A549 (cell line): ENCODE measurements around the gene KCNIP3. TPM values are rescaled to one million over a fixed set of nuclear protein-coding genes. Genes with fewer than 3 reads are reported as not detected.

Source experiments
- ATAC-seq, 2 experiments: fragments of 200-7000 bp in 1 of 2; fragments of >200 bp in 1 of 2; cut with Nextera tagmentation in 1 of 2; cut with Tn5 transposase in 1 of 2; 3 replicates each; pipeline versions ENCODE4 v1.8.0 to v1.9.1; 2018 to 2020; ENCODE audit warnings: mild to moderate bottlenecking in 1 of 2, moderate library complexity in 1 of 2
- CTCF ChIA-PET: fragments of 300-600 bp; sonication (Branson Sonifier 250); formaldehyde crosslinking; extraction: SDS; loops from one replicate; lab custom pipeline; 2021; ENCODE audit warnings: antibody characterized with exemption, inconsistent platforms; lab: Yijun Ruan, JAX
- POLR2A ChIA-PET: fragments of 350-600 bp; formaldehyde crosslinking; extraction: SDS; loops from one replicate; lab custom pipeline; 2021; ENCODE audit warnings: antibody characterized with exemption, inconsistent platforms; lab: Yijun Ruan, JAX
- DNase-seq, 2 experiments: peaks; one replicate each; pipeline versions ENCODE4 v3.0.0 to v3.0.0-alpha.2; 2011 to 2016; ENCODE audit warnings: low read depth in 1 of 2, low spot score in 1 of 2
- FAIRE-seq: peaks from 2 replicates; lab custom pipeline; 2011; peaks lifted over from hg19 to GRCh38; lab: Jason Lieb, UNC
- H3K27ac ChIP-seq, 2 experiments: fragments of >200 bp; sonication (Bioruptor Twin); formaldehyde crosslinking; 3 replicates each; pipeline ENCODE4 v1.5.1; 2016 to 2017
- H3K4me1 ChIP-seq: fragments of >200 bp; sonication (Bioruptor Twin); formaldehyde crosslinking; 3 replicates; pipeline ENCODE4 v1.6.1; 2016
- H3K4me2 ChIP-seq: fragments of >200 bp; sonication (Bioruptor Twin); formaldehyde crosslinking; 3 replicates; pipeline ENCODE4 v1.6.1; 2016
- H3K4me3 ChIP-seq: fragments of >200 bp; sonication (Bioruptor Twin); formaldehyde crosslinking; 3 replicates; pipeline ENCODE4 v1.5.1; 2016
- H3K9me3 ChIP-seq: fragments of >200 bp; sonication (Bioruptor Twin); formaldehyde crosslinking; 3 replicates; pipeline ENCODE4 v1.6.1; 2016
- BHLHE40 ChIP-seq: IDR thresholded peaks from 2 replicates; pipeline ENCODE4 v1.6.1; 2012; ENCODE audit warnings: low read depth, low read length, inconsistent platforms
- CBX8 ChIP-seq: fragments of 200-600 bp; sonication (generic); IDR thresholded peaks from 2 replicates; pipeline ENCODE4 v1.6.1; 2016
- CEBPB ChIP-seq, 2 experiments: fragments of >200 bp in 1 of 2; sonication (Bioruptor Twin) in 1 of 2; formaldehyde crosslinking in 1 of 2; IDR thresholded peaks; 2 replicates each; pipeline ENCODE4 v1.6.1; 2012 to 2016
- CTCF ChIP-seq: fragments of >200 bp; sonication (Bioruptor Twin); formaldehyde crosslinking; IDR thresholded peaks from 3 replicates; pipeline ENCODE4 v1.5.1; 2016
- E2F6 ChIP-seq: IDR thresholded peaks from 2 replicates; pipeline ENCODE4 v1.6.1; 2012; ENCODE audit warnings: low read depth, borderline replicate concordance
- EHF ChIP-seq: fragments of 250-450 bp; sonication (Bioruptor Pico); IDR thresholded peaks from 2 replicates; pipeline ENCODE4 v1.5.0; 2020; ENCODE audit warnings: mild to moderate bottlenecking
- EHMT2 ChIP-seq: fragments of 200-600 bp; sonication (generic); IDR thresholded peaks from 2 replicates; pipeline ENCODE4 v1.6.1; 2016; ENCODE audit warnings: antibody characterized with exemption, low read depth, mild to moderate bottlenecking, moderate library complexity
- EP300 ChIP-seq, 2 experiments: fragments of >200 bp; sonication (Bioruptor Twin); formaldehyde crosslinking; IDR thresholded peaks; 2 replicates in 1 of 2; 3 replicates in 1 of 2; pipeline ENCODE4 v1.6.1; 2016 to 2017
- ESRRA ChIP-seq: fragments of 150-350 bp; IDR thresholded peaks from 2 replicates; pipeline ENCODE4 v1.6.1; 2014; ENCODE audit warnings: mild to moderate bottlenecking, low read length, borderline replicate concordance
- HES2 ChIP-seq: fragments of >200 bp; sonication (Bioruptor Twin); formaldehyde crosslinking; IDR thresholded peaks from 2 replicates; pipeline ENCODE4 v1.6.1; 2016
- HOXB5 ChIP-seq: fragments of 250-450 bp; sonication (Bioruptor Pico); IDR thresholded peaks from 2 replicates; pipeline ENCODE4 v1.5.0; 2020; ENCODE audit warnings: mild to moderate bottlenecking, moderate library complexity
- JUN ChIP-seq, 2 experiments: fragments of >200 bp; sonication (Bioruptor Twin); formaldehyde crosslinking; IDR thresholded peaks; 2 replicates in 1 of 2; 3 replicates in 1 of 2; pipeline ENCODE4 v1.6.1; 2016 to 2017
- JUNB ChIP-seq: fragments of >200 bp; sonication (Bioruptor Twin); formaldehyde crosslinking; IDR thresholded peaks from 2 replicates; pipeline ENCODE4 v1.6.1; 2016
- KDM1A ChIP-seq: fragments of 200-600 bp; sonication (generic); IDR thresholded peaks from 2 replicates; pipeline ENCODE4 v1.6.1; 2016; ENCODE audit warnings: low read depth, mild to moderate bottlenecking
- MAX ChIP-seq: IDR thresholded peaks from 2 replicates; pipeline ENCODE4 v1.6.1; 2012
- PHF8 ChIP-seq: fragments of 200-600 bp; sonication (generic); IDR thresholded peaks from 2 replicates; pipeline ENCODE4 v1.6.1; 2016; ENCODE audit warnings: low read depth, mild to moderate bottlenecking, antibody characterized with exemption, moderate library complexity, borderline replicate concordance
- POLR2A ChIP-seq: IDR thresholded peaks from 2 replicates; pipeline ENCODE4 v1.6.1; 2012; ENCODE audit warnings: mild to moderate bottlenecking, low read length
- RAD21 ChIP-seq, 2 experiments: fragments of >200 bp in 1 of 2; sonication (Bioruptor Twin) in 1 of 2; formaldehyde crosslinking in 1 of 2; IDR thresholded peaks in 1 of 2; conservative IDR thresholded peaks in 1 of 2; 2 replicates in 1 of 2; 3 replicates in 1 of 2; pipeline ENCODE4 v1.6.1; 2012 to 2018; ENCODE audit warnings: inconsistent platforms in 1 of 2
- REST ChIP-seq: fragments of 200-600 bp; sonication (generic); IDR thresholded peaks from 2 replicates; pipeline ENCODE4 v1.6.1; 2016; ENCODE audit warnings: antibody characterized with exemption, mild to moderate bottlenecking, moderate library complexity
- RNF2 ChIP-seq: fragments of 200-600 bp; sonication (generic); IDR thresholded peaks from 2 replicates; pipeline ENCODE4 v1.6.1; 2016; ENCODE audit warnings: low read depth, mild to moderate bottlenecking, antibody characterized with exemption, moderate library complexity, borderline replicate concordance
- SMC3 ChIP-seq: fragments of >200 bp; sonication (Bioruptor Twin); formaldehyde crosslinking; IDR thresholded peaks from 3 replicates; pipeline ENCODE4 v1.6.1; 2018; ENCODE audit warnings: inconsistent platforms
- TFCP2L1 ChIP-seq: fragments of 250-450 bp; sonication (Bioruptor Pico); IDR thresholded peaks from 2 replicates; pipeline ENCODE4 v1.5.0; 2021; ENCODE audit warnings: mild to moderate bottlenecking
- TP53 ChIP-seq: fragments of 250-450 bp; sonication (Bioruptor Pico); IDR thresholded peaks from 2 replicates; pipeline ENCODE4 v1.5.0; 2021; ENCODE audit warnings: mild to moderate bottlenecking, moderate library complexity
- ZFP36 ChIP-seq: fragments of 450-650 bp; IDR thresholded peaks from 2 replicates; pipeline ENCODE4 v1.6.1; 2014; ENCODE audit warnings: borderline replicate concordance; ENCODE audit not compliant: partially characterized antibody
- ZSCAN20 ChIP-seq: fragments of 250-450 bp; sonication (Bioruptor Pico); IDR thresholded peaks from 2 replicates; pipeline ENCODE4 v1.8.0; 2022; ENCODE audit warnings: mild to moderate bottlenecking, moderate library complexity
- WGBS: methylation state at CpG from one replicate; pipeline ENCODE4 v1.1.6; 2017; ENCODE audit errors: missing lambda C conversion rate; 5-methylcytosine and 5-hydroxymethylcytosine counted together
- polyA plus RNA-seq, 4 experiments: library from polyadenylated mRNA; depleted of rRNA in 3 of 4; stranded (reverse); fragments of >200 nt; fragmentation: RNase III in 1 of 4; extraction: RNeasy Plus Mini Kit Qiagen cat#74134 plus additional on column Dnase treatment in 1 of 4; gene quantifications; 2 replicates in 3 of 4; 3 replicates in 1 of 4; pipeline ENCODE4 v1.2.3, GENCODE V29; 2011 to 2017

KCNIP3 gene
- polyA plus RNA-seq, 2 of the 4 experiments (the other 2 are of a cell fraction): 0.13 to 0.84 TPM

GRCh38 chr2:95345081-95345562 is 48.0 kb downstream of the KCNIP3 start:
- H3K4me1 ChIP-seq: 0 out of 3 replicates have a peak, but pooled peaks cover 4% of the 10 kb centered on the region
- peak overlapping the region; percentile 62; the same call in 2 of the 3 replicates for H3K4me3 ChIP-seq
- CTCF ChIA-PET: interaction anchor here (0.6 to 2.5 kb wide), 36 partner anchors 10 to 498 kb away, joined by 3 to 27 read pairs (median 5); partner anchors contain the start of gene FAHD2A
- H3K27ac ChIP-seq: no peak overlapping the region
- peak overlapping the region; percentile 96 for H3K4me2 ChIP-seq
- TF ChIP-seq KDM1A: no peak
- TF ChIP-seq CBX8: no peak
- no peak for TF ChIP-seq HES2
- peak; percentile 11 to 39; a peak in 4 of 6 replicates for ATAC-seq
- DNase-seq: no peak
- 49% methylated on average over 11 of the region's 24 CpGs for WGBS
- POLR2A ChIA-PET: interaction anchor here (1.0 to 1.5 kb wide), 2 partner anchors 42 to 58 kb away, joined by 3 to 4 read pairs; partner anchors contain the start of gene FAHD2A
- FAIRE-seq: no peak
- no peaks in the 10 kb centered on the region for H3K9me3 ChIP-seq

GRCh38 chr2:95345563-95346230 is 48.5 kb downstream of the KCNIP3 start:
- whole genome bisulfite sequencing: under 1% methylated on average over 51 of the region's 65 CpGs
- Histone ChIP-seq H3K9me3 (no peaks in the 10 kb centered on the region), H3K27ac (peak overlapping the region; percentile 67 to 84), H3K4me3 (peak overlapping the region; percentile 62), H3K4me1 (0 out of 3 replicates have a peak, but pooled peaks cover 4% of the 10 kb centered on the region), H3K4me2 (peak overlapping the region; percentile 96)
- CTCF ChIA-PET: interaction anchor here (0.6 to 2.5 kb wide), 38 partner anchors 9 to 497 kb away, joined by 3 to 27 read pairs (median 4); partner anchors contain the start of gene FAHD2A
- peak; percentile 80 to 88 for DNase-seq
- peak; percentile 38; the same call in 1 of the 2 replicates for TF ChIP-seq ESRRA
- peak; percentile 56; the same call in 1 of the 2 replicates for TF ChIP-seq PHF8
- no peak for TF ChIP-seq EP300 (IDR thresholded peaks at IDR 0.05)
- no peak for TF ChIP-seq BHLHE40
- TF ChIP-seq CEBPB (IDR thresholded peaks at IDR 0.05): no peak
- no peak for TF ChIP-seq EHMT2
- TF ChIP-seq JUNB: no peak
- TF ChIP-seq EHF (CRISPR knock-in tag): no peak
- peak; percentile 92 for TF ChIP-seq CTCF
- TF ChIP-seq RNF2: peak; percentile 93
- no peak for TF ChIP-seq TP53 (CRISPR knock-in tag)
- TF ChIP-seq MAX: peak; percentile 84
- TF ChIP-seq HOXB5 (CRISPR knock-in tag): no peak
- no peak for TF ChIP-seq ZSCAN20 (CRISPR knock-in tag)
- TF ChIP-seq SMC3: peak; percentile 82
- TF ChIP-seq ZFP36: peak; percentile 58
- TF ChIP-seq POLR2A: peak; percentile 21; the same call in 1 of the 2 replicates
- peak; percentile 66 to 89 for TF ChIP-seq RAD21 (conservative IDR thresholded peaks at IDR 0.05 in 1 of 2, IDR thresholded peaks at IDR 0.05 in 1 of 2)
- TF ChIP-seq KDM1A: peak; percentile 61; the same call in 1 of the 2 replicates
- no peak for TF ChIP-seq TFCP2L1 (CRISPR knock-in tag)
- peak; percentile 84 for TF ChIP-seq E2F6
- TF ChIP-seq REST: peak; percentile 85
- TF ChIP-seq JUN (IDR thresholded peaks at IDR 0.05): 0 out of 5 replicates have a peak, but pooled peaks of 1 of the 2 experiments have one; percentile 44
- FAIRE-seq: no peak
- POLR2A ChIA-PET: interaction anchor here (1.0 to 1.5 kb wide), 2 partner anchors 42 to 57 kb away, joined by 3 to 4 read pairs; partner anchors contain the start of gene FAHD2A
- peak; percentile 82 to 97 for ATAC-seq
